ENCODE data around the gene EIF2AK3.
"Not testable (repeated sequence)": the region's sequence is repeated elsewhere in the genome, so short reads cannot be mapped to it uniquely, and the experiment has no call there.

EIF2AK3 gene

DNA sequence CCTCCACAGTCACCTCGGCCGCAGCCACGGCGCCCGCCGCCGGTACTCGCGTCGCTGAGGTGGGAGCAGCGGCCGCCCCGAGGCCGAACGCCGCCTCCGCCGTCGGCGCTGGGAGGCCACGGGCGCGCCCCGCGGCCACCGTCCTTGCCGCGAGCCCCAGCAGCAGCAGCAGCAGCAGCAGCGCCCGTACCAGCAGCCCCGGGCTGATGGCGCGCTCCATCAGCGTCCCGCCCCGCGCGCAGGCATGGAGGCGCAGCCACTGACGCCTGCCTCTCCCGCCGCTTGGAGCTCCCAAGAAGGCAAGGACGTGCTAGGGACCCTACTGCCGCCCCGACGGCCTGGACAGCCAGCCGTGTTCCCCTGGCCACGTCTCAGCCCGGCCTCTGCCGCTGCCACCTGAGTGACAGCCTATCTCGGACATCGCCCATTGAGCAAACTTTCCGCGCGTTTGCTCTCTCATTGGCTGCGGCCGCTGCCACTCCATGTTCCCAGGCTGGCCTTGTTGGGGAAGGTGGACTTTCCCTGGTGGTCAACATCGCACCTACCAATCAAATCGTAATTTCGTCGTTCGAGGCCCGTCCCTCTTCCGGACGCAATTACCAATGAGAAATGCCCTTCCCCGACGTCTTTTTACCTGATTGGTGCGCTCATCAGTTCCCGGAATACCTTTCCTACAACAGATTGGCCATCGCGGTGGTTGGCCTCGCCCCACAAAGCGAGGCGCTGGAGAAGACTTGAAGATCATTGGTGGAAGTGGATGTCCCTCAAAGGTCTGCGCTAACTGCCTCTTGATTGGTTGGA lies at the start of gene EIF2AK3:
Gene EIF2AK3 (minus strand): TSS at position 410 of the 801 bp plus-strand sequence. CDS start 190 bp downstream, at position 220.
- peak; percentile 92 to 93 for DNase-seq (ENCODE audit: low read depth in 2 of 2)

DNA sequence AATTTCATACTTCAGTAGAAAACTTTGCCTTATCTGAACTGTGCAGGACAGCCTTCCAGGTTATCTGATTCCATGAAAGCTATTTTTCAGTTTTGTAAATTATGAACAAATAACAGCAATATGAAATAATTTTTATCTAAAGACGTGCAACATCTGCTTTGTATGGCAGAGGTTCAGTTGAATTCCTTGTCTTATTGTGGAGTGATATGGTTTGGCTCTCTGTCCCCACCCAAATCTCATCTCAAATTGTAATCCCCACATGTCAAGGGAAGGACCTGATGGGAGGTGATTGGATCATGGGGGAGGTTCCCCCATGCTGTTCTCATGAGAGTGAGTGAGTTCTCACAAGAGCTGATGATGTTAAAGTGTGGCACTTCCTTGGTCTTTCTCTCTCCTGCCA lies 46.1 kb upstream of the EIF2AK3 start:
- no peak for DNase-seq (ENCODE audit: low read depth in 2 of 2)

DNA sequence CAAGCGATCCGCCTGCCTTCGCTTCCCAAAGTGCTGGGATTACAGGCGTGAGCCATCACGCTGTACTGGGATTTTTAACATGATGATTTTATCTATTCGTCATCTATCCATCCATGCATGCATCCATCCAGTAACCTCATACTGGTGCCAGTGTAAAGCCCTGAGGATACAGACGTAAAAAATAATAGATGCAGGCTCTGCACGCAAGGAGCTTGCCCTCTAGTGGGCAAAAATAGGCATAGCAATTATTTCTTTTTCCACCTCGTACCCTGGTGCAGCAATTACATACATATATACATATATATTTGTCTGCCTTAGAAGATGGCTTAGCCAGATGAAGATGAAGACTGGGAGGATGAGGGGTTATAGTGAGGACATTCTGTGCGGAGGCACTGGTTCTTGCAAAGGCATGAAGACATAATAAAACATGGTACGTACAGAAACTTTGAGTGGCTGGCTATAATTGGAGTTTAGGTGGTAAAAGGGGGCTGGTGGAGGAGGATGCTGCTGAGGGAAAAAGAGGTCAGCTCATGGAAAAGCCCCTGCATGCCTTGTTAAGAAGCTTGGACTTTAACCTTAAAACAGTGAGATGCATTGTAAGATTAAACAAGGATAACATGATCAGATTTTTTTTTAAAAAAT lies 44.6 kb upstream of the EIF2AK3 start:
- DNase-seq (ENCODE audit: low read depth in 2 of 2): no peak

GRCh38 chr2:88669482-88670214 lies 42.4 kb upstream of the EIF2AK3 start:
- DNase-seq (ENCODE audit: low read depth in 2 of 2): no peak

DNA sequence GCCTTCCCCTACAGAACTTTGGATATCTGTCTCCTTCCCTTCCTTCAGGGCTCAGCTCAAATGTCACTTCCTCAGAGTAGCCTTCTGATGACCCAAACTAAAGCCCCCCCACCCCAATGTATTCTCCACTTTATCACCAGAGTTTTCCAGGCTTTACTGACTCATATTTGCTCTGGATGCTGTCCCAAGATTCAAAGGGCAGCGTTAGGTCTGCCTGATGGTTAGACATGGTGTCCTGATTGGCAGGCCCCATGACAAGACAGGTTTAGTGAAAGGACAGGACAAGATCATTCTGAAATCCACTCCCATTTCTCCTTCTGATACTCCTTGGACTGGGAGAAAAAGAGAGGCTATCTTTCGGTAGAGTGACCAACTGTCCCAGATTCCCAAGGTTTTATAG lies 41.6 kb upstream of the EIF2AK3 start:
- DNase-seq (ENCODE audit: low read depth in 2 of 2): no peak

DNA sequence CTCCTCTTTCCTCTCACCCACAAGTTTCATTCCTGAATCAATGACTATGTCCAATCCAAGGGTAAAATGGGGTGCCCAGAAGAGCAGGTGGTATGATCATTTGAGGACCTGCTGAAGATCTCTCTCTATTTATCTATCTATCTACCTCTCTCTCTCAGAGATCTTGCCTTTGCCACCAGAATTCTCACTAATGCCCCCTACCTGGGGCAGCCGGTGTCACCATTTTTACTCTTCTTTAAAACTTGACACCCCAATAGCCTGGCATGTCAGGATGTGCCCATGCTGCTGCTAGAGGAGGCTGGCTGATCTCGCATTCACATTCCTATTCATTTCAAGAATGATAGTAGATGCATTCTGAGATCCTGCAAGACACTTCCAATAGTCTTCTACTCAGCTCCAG lies 40.0 kb upstream of the EIF2AK3 start:
- no peak for DNase-seq (ENCODE audit: low read depth in 2 of 2)

DNA sequence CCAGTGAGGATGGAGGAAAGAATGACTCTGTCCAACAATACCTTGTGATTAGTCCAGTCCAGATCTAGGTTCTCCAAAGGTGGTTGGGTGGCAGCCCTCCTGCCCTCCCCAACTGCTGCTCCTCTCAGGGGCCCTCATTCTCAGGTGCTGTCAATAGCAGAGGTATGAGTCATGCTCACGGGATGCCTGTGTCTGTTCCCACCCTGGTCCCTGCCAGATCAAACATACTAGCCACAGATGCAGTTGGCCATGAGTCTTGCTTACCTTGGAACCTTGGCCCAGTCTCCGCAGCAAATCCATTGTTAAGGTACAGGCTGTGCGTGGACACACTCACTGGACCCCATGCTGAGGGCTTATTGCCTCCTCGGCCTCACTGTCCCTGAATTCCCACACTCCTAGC lies 39.3 kb upstream of the EIF2AK3 start:
- no peak for DNase-seq (ENCODE audit: low read depth in 2 of 2)

GRCh38 chr2:88660622-88661021 lies 33.4 kb upstream of the EIF2AK3 start:
- DNase-seq (ENCODE audit: low read depth in 2 of 2): no peak

DNA sequence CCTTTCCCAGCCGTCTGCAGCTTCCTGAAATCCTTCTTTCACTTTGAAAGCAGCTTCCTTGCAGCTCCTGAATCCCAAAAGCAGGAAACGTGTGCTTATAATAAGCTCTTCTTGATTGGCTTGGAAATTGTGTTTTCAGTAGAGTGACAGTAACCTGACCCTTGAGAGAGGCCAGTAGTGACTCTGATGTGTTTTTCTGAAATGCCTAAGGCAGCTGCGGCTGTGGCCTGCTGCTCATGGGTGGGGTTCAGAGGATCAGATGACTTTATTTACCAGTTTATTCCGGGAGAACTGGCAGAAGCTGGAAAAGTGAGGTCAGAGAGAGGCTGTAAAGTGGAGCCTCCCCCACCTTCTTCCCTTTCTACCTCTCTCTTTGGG lies 32.3 kb upstream of the EIF2AK3 start:
- no peak for DNase-seq (ENCODE audit: low read depth in 2 of 2)

DNA sequence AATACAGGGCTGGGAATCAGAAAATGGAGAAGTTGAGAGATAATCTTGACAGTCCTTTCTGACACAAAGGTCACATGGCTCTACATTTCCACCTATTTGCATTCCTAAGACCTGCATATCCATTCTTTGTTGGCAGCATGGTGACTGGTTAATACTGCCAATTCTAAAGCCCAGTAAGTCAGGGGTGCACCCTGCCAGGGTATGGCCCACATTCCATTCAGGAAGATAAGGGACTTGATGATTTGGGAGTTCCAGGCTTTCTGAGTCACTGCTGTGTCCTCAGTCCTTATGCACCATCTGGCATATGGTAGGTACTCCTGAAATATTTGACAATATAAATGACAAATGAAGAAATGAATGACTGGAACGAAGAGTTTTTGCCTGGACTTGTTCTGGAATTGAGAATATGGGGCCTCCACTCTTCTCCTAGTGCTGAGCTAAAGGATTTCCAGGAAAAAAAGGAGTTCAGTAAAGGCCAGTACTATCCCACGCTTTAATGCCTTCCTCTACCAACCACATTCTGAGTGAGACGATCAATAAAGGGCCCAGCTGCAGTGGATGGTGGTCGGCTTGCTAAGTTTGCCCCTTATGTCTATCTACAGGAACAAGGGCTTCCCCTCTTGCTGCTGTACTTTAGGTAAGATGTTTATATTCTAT lies 31.7 kb upstream of the EIF2AK3 start:
- DNase-seq (ENCODE audit: low read depth in 2 of 2): no peak

DNA sequence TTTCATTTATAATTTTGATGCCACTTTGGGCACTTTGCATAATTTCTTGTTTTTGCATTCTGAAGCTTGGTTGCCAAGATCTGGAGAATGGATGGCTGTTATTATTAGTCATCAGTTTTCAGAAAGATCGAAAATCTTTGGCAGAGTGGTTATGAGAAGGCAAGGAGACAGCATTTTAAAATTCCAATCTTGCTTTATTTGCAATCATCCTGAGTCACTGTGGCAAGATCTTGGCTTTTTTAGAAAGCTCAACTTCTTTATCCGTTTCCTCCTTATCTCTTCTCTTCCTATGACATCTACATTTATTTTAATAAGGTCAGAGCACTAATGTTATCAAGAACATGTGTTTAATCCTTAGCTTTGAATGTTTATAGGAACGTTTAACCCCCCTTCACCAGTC lies 31.1 kb upstream of the EIF2AK3 start:
- no peak for DNase-seq (ENCODE audit: low read depth in 2 of 2)

DNA sequence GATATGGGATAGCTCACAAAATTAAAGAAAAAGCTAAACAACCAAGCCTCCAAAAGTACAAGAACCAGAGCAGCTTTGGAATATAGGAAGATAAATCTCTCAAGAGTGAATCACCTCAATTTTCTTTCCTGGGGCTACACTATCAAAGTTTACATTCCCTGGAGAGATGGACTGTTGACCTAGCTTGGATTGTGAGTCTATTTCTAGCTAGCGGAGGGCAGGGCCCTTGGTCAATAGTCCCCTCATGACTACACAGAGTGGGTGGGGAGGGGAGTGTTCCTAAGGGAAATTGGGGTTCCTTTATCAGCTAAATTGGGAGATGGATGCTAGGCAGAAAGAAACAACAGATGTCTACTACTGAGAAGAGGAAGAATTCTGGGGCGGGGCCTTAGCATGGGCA lies 29.9 kb upstream of the EIF2AK3 start:
- no peak for DNase-seq (ENCODE audit: low read depth in 2 of 2)

DNA sequence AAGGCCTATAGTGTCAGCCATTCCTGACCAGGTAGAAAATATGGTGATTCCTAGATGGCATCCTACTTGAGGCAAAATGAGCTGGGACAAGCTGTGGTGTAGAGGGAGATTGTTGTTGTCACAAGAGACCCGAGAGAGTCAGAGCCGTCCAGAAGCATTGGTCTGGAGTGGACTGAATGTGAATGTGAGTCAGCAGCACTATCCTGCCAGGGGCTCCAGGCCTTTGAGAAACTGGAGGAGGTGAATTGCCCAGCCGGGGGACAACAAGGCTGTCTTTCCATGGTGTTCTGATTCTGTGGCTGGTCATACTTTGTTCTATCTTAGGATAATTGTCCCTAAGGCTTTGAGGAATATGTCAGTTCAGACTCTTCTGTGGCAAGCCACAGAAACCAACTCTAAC lies 29.4 kb upstream of the EIF2AK3 start:
- DNase-seq (ENCODE audit: low read depth in 2 of 2): no peak

DNA sequence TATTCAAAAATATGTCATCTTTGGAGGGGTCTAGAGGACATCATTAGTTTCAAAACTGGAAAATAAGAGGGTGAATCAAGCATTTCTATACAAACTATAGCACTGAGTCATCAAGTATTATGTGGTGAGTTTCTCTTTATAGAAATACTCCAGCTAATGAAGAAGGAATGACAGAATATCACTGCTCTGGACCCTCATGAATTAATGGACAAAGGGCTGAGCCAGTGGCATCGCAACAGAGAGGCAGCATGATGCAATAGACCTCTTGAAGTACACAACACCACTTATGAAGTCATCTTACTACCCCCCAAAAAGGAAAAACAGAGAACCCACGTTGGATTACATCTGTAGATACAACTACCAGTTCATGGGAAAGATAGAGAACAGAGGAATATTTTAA lies 27.4 kb upstream of the EIF2AK3 start:
- DNase-seq (ENCODE audit: low read depth in 2 of 2): no peak

GRCh38 chr2:88651646-88652045 lies 24.4 kb upstream of the EIF2AK3 start:
- no peak for DNase-seq (ENCODE audit: low read depth in 2 of 2)

DNA sequence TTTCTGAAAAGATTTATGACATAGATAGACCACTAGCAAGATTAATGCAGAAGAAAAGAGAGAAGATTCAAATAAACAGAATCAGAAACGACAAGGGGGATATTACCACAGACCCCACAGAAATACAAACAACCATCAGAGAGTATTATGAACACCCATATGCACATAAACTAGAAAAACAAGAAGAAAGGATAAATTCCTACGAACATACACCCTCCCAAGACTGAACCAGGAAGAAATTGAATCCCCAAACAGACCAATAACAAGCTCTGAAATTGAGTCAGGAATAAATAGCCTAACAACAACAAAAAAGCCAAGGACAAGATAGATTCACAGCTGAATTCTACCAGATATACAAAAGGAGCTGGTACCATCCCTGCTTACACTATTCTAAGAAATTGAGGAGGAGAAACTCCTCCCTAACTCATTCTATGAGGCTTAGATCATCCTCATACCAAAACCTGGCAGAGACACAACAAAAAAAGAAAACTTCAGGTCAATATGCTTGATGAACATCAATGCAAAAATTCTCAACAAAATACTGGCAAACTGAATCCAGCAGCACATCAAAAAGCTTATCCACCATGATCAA lies 18.1 kb upstream of the EIF2AK3 start:
- DNase-seq (ENCODE audit: low read depth in 2 of 2): not testable (repeated sequence)

- DNase-seq (ENCODE audit: low read depth in 2 of 2): no peak
Observed at GRCh38 chr2:88642278-88642677, 15.0 kb upstream of the EIF2AK3 start.

GRCh38 chr2:88641330-88641729 lies 14.1 kb upstream of the EIF2AK3 start:
- no peak for DNase-seq (ENCODE audit: low read depth in 2 of 2)

DNA sequence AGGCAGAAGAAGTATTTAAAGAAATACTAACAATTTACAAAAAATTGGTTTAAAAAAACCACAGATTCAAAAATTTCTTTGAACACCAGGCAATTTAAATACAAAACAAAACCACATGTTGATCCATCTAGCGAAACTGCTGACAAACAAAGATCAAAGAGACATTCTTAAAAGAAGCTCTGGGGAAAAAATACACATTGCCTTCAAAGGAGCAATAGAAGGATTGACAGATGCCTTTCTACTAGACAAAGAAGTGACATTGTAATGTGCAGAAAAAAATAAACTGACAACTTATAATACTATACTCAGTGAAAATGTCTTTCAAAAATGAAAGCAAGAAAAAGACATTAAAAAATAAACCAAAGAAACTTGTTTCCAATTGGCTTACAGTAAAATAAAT lies 12.6 kb upstream of the EIF2AK3 start:
- DNase-seq (ENCODE audit: low read depth in 2 of 2): no peak

GRCh38 chr2:88638743-88639142 lies 11.5 kb upstream of the EIF2AK3 start:
- DNase-seq (ENCODE audit: low read depth in 2 of 2): peak in 1 of 2 donors; percentile 9

DNA sequence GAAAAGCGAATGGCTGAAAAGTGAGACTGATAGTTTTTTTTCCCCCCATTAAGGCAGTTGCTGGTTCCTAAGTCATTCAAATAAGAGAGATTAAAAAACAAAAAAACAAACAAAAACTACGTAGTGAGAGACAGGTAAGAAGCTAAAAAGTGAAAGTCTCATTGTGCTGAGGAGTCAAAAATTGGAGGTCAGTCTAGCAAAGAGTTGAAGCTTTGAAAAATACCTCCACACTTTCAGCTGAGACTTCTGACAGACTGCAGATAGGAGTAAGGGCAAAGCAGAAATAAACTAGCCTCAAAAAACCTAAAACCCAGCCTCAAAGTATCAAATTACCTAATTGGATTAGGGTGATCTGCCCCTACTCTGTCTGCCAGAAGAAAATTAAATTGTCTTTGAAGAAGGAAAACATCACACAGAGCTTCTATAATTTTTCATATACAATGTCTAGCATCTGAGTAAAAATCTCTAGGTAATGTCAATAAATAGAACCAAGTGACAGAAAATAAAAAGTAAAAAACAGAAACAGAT lies 10.9 kb upstream of the EIF2AK3 start:
- no peak for DNase-seq (ENCODE audit: low read depth in 2 of 2)

DNA sequence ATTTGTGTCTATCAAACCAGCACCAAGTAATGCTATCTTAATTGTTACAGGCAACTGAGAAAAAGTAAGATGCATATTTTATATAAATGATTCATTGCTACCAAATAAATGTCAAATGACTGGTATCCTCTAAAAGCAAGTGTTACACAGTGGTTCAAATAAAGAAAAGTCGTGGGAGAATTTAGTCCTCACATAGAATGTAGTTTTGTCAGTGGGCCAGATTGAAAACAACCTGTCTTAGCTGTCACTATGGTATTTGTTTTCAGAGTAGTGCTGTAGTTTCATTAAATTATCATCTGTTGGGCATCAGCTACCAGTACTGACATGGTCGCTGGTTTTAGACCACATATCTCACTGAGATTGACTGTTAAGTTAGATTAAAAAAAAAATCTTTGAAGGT lies 10.2 kb upstream of the EIF2AK3 start:
- DNase-seq (ENCODE audit: low read depth in 2 of 2): no peak
